NCI-H1105 (cell line): ENCODE measurements around the gene CORIN.
A peak's percentile ranks its signal among the peaks of the same experiment; 100 is the strongest.

Experiments used
- DNase-seq: peaks from one replicate; lab custom pipeline; 2025; lab: John Stamatoyannopoulos, UW

CORIN gene

DNA sequence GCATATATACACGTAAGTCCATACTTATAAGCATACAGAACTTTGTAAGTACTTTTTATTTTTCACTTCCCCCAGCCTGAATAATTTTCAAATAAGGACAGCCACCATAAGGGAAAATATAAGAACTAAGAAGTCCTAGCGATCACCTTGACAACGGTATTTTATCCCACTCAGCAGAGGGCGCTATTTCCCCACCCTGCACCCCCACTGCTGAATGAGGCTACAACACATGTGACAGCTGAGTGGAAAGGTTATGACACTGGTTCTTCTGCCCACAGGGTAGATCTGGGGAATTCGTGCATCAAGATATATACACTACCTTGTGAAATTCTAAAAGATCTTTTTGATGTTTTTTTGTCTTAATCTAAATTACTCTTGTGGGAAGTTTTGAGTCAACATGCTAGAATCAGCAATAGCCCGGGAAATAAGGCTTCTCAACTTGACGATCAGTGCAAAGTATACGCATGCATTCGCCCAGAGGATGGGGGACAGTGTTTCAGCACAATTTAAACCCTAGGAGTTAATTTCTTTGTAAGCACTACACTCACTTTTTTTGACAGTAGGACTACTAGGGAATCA, 151.5 kb downstream of the CORIN start:
- no peak for DNase-seq

DNA sequence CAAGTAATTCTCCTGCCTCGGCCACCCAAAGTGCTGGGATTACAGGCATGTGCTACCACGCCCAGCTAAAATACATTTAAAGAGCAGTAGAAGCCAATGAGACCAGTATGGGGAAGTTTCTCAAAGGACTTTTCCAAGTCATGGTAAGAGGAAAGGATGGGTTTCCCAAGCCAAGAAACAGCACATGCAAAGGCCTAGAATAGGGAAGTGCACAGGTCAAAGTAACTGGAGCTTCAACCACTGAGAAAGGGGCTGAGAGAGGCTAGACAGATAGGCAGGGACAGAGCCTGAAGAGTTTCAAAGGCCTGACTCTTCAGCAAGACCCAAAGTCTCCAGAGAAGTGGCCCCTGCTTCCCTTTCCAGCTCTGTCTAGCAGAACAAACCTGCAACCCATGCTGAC, 162.1 kb downstream of the CORIN start:
- no peak for DNase-seq

DNA sequence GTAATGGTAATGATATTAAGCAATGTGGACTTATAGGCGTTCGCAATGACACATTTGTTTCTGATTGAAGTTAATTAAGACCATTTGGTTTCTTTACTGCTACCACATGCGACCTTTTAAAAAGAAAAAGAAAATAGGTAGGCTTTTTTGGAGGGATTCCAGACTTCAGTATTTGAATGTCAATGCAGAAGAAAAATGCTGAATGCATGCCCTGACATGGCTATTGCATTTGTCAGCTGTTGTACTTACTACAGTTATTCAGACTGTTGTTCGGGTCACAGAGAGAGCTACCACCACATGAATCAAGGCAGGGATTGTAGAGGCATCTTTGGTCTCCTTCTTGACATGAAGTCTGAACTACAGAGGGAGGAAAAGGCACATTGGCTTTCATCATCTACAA, 163.7 kb downstream of the CORIN start:
- DNase-seq: no peak

DNA sequence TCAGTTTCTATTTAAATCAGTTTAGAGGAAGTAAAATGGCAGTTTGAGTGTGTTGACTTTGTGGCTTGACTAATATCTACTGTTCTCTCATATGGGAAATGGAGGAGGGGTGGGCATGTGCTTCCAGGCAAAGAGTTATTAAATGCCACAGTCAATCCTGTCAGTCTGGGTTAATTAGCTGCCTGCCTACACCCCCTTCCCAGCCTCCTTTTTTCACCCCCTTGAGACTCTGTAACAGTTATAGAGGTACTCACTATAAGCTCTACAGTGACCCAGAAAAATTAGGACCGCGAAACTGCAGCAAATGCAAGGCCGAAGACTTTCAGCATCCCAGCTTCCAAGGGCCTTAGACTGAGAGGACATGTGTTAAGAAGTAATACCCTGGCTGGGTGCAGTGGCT, 165.2 kb downstream of the CORIN start:
- no peak for DNase-seq

DNA sequence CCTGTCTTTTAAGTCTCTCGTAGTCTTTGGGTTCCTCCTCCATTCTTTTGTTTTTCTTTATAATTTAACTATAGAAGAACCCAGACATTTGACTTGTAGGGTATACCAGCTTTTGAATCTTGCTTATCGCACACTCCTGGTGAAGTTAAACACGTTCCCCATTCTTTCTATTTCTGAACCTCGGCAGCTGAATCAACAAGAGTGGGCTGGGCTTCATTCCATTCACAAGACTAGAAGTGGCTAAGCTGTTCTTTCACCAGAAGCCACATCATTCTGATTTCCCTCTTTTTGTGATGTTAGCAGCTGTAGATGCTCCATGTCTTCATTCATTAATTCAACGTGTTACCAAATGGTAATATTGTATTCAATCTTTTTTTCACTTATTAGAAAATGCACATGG, 167.9 kb downstream of the CORIN start:
- no peak for DNase-seq

DNA sequence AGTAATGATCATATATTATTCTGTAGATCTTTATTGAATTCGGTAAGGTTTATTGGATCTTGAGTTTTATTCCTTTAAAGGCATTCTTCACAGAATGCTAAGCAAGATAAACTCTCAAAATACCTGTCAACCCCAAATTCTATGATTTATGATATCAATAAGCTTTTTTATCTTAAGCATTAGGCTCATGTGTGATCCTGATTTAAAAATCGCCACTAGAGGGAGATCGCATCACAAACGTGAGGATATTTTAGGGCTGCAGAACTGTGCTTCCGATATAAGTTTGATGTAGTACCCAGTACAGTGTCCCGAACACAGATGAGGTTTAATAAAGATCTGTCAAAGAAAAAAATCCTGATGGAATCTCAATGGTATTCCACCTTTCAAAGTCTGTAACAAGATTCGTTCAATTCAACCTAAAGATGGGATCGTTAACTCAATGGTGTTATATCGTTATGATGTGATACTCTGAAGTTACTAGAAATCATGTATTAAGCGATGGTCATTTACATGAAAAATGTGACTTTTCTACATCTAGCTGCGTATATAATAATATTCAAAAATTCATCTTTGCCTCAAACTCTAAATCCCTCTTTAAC, 169.0 kb downstream of the CORIN start:
- DNase-seq: peak; percentile 26

DNA sequence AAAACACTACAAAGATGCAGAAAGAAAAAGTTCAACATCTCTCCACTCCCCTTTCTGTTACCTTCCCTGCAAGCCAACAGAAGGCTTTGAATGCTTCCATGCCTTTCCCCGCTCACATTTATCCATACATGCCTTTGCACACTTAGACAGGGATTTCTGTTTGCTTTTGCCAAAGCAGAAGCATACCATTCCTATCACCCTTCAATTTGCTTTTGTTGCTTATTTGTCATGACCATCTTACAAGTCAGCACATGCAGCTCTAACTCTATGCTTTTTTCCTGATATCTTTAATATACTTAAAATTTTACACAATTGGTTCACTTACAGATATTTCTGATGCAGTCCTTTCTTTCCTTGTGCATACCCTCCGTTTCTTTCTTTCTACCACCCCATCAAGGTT, 169.6 kb downstream of the CORIN start:
- DNase-seq: no peak

DNA sequence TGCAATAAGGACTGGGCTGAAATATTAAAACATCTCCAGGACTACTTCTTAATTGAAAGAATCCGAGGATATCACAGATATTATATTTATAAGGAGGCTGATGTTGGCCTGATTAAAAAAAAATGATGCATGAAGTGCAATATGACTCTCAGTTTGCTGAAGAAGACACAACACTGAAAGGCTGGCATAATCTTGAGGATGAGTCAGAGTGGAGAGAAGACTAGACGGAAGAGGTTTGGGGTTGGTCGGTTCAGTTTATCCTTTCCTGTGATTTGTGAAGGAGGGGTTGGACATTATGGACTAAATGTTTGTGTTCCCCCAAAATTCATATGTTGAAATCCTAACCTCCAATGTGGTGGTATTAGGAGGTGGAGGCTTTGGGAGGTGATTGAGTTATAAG, 170.3 kb downstream of the CORIN start:
- DNase-seq: no peak

DNA sequence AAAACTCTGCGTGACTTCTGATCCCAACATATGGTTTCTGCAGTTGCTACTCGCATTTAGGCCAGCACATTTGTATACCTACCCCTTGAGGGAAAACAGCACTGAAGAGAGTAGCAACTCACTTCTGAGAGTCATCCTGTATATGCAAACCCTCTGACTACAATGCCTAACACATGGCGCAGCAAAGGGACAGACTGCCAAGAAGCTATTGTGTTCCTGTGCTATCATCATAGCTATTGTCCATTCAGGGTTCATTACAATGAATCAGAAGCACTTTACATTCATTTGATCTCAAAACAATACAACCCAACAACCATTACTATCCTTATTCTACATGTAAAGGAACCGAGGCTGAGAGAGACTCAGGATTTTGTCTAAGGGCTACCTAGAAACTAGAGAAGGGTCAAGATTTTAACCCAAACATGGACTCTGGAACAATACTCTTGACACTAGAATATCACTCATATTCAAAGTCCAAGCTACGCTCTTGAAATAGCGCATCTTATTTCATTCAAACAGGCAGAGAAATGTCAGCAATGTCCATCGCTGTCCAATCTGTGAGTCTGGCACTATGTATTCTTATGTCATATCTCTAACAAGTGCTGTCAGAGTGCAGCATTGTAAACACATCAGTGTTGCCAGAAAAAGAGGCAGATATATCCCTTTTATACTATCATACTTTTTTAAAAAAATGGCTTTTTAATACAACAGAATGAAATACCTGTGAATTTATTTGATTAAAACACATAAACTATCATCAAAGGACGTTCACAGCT, 173.6 kb downstream of the CORIN start:
- no peak for DNase-seq

DNA sequence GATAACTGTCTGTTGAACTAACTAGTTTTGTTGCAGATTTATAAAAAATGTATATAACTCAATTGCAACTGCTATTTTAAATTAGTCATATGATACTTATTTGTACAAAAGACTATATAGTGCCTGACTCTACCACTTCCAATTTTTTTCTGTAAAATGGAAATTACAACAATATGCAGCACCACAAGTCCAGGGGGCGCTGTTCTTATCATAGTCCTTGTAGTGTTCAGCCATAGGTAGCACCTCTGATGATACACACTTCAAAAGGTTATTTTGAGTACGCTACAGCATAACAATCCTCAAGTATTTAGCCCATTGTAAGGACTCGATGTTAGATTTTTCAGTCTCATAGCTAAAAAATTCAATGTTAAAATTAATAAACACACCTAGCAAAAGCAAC, 174.9 kb downstream of the CORIN start:
- no peak for DNase-seq

DNA sequence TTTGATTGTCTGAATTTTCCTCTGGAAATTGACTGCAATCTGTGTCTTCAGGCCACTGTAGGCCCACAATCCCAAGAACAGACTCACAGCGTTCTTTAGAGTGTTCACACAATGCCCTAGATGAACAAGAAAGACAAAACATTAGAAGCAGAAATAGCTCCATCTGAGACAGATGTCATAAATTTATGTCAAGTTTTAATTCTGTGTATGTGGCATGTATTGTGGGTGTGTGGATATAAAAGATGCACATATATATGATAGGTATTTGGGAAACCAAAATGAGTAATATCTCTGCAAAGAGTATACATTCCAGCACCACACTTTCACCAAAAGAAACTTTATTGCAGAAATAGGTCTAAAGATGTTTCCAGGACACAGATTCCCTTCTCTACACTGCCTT, 176.1 kb downstream of the CORIN start:
- DNase-seq: no peak

DNA sequence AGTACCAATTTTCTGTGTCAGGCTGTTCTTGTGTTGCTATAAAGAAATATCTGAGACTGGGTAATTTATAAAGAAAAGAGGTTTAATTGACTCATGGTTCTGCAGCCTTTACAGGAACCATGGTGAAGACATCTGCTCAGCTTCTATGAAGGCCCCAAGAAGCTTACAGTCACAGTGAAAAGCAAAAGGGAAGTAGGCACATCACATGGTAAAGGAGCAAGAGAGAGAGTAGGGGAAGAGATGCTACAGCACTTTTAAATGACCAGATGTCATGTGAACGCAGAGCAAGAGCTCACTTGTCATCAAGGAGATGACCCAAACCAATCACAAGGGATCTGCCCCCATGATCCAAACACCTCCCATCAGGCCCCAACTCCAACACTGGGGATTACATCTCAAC, 178.5 kb downstream of the CORIN start:
- no peak for DNase-seq

DNA sequence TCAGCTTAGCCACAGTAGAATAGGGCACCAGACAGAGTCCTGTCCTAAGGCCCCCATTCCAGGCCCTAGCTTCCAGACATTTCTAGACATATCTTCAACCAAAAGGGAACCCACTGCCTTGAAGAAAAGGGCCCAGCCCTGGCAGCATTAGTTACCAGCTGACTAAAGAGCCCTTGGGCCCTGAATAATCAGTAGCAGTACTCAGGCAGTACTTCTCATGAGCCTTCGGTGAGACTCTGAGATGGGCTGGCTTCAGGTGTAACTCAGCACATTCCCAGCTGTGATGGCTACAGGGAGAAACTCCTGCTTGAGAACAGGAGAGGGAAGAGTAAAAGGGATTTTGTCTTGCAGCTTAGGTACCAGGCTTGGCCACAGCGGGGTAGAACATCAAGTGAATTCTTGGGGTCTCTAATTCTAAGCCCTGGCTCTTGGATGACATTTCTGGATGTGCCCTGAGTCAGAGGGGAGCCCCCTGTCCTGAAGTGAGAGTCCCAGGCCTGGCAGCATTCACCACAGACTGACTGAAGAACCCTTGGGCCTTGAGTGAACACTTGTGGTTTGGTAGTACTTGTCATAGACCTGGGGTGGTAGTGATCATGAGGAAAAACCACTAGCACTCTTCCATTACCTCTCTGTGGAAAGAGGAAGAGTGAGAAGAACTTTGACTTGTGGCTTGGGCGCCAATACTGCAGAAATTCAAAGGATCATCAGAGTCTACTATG, 182.7 kb downstream of the CORIN start:
- no peak for DNase-seq

DNA sequence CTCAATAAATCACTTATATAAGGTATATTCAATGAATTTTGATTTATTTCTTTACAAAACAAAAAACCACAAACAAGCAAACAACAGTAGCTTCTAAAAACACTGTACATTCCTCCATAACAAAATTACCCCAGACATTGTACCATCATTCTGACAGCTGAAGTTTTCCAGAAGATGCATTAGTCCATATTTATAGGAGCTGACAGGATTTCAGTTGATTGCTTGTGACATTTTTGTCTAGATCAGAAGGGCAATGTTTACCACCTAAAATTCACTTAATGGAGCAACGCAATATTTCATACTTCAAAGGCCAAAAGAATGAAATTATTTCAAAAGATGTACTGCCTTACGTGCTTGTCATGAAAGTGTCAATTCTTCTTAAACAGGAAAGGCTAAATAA, 185.8 kb downstream of the CORIN start:
- DNase-seq: no peak

DNA sequence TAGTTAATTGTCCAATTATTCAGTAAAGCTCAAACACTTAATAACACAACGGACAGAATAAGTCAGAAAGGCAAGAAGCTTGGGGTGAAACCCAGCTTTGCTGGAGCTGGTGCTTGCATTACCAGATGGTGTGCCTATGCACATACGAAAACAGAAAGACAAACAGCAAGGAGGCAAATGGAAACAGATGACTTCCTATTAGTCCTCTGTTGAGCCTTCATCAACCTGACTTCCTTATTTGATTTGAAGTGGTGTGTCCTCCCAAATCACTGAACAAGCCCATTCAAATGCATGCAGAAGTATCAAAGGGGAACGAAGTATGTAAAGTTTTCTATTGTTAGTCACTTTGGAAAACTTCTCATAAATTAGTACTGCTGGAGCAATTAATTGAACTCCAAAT, 186.6 kb downstream of the CORIN start:
- no peak for DNase-seq

DNA sequence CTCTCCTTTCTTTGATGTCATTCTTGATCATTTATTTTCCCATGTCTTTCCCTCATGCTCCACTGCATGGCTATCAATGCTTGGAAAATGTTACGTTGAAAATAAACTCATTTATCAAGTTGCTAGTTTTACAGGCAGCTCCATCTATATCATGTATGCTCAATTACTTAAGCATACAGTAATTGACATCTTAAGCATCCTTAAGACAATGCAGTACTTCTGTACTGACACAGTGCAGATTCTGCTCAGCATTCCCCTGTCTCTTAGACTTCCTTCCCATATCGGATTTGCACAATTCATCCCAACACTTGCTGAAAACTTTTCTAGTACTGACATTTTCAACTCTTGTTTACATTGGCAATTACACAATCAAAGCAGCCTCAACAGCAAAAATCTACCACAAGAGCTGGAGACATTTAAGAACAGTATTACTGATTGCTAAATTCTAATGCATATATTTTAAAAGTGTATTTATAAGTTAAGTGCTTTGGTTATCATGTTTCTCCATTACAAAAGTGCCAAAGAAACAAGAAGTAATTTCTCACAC, 187.2 kb downstream of the CORIN start:
- no peak for DNase-seq

DNA sequence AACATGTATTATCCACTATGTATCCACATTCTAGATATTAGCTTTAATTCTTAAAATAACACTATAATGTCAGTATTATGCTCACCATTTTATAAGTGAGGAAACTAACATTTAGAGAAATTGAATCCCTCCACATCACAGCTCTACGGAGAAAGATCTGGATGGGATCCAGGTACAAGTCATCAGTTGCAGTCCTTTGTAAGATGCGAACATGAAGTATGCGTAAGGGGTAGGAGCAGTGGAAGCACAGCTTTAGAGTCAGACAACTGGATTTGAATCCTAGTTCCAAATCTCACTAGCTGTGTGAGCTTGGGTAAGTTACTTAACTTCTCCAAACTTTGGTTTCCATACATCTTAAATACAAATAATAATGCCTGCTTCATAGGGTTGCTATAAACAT, 190.3 kb downstream of the CORIN start:
- no peak for DNase-seq

DNA sequence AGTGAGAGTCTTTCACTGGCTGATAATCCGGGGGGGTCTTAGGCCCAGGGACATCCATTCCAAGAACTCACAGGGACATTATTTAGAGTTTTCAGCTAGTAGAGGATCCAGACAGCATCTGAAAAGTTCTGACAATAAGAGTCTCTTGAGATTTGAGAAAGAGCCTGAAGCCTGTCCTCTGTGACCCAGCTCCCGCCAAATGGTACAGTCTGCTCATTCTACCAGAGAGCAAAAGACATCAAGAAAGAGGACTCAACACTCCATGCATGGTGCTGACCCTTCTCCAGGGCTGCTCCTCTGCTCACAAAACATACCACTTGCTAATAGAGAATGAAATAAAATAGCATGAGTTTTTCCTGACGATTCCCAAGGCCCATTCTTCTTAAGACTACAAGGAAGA, 190.8 kb downstream of the CORIN start:
- DNase-seq: no peak

DNA sequence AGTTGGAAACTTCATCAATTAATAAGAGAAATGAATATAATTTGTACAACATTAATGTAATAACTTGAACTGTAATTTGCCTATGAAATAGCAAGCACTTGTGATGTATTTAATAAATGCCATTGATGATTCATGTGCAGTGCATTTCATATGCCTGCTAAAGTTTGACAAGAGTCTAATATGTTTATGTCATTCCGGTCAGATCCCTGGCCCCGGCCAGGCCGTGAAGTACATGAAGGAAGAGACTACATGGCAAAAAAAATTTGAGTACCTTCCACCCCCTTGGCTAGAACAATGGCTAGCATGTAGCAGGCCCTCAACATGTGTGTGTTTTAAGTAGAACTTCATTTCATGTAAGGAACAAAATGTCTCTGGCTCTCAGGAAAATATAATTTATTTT, 191.5 kb downstream of the CORIN start:
- DNase-seq: no peak

DNA sequence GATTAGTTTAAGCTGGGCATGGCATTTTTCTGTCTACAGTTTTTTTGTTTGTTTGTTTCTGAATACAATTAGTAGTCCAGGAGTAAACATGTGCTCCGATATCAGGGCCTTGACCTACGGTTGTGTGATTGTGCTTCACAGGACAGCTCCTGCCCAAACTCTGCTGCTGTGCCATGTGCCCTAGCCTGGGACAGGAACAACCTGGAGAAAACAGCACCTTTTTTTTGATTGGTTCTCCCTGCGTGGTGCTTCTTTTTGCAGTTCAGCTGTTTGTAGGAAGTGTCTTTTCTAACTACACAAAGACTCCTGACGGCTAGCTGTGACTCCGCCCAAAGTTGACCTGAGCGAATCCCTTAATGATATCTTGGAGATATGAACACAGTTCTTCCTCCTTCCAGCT, 194.0 kb downstream of the CORIN start:
- no peak for DNase-seq

DNA sequence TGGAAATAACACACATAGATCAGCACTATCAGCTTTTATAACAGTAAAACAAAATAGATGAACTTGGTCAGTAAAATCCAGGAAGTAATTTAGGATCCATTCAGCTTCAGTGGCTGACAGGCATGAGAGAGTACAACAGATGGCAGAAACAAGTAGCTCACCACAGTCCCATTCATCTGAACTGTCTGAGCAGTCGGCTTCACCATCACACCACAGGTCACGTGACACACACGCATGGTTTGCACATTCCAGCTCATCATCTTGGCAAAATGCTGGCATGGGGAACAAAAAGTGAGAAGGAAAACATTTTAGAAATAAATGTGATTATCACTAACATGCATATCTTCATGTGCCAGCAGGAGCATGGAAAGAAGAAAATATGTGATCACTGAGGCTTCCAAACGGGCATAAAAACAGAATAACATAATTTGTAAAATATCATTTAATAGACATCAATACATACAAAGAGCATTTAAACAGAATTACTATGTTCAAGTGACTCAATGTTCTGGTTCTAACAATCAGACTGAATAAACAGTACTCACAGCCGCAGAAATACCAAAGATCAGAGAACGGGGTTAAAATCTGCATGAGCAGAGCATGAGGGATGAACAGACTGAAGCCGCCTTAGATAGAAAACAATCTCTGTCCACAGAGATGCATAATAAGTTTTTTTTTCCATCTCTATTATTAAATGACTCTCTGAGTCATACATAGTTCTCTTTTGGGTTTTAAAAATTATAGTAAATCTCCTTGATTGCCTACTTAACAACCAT, 194.7 kb downstream of the CORIN start:
- DNase-seq: no peak
